ENCODE results near the gene VAMP2. TPM values are rescaled to one million over a fixed set of nuclear protein-coding genes. Genes with fewer than 3 reads are reported as not detected.

Gene VAMP2
- polyA plus RNA-seq, 2 of the 4 experiments (the other 2 are of a cell fraction), result 19.2 to 21.7 TPM

DNA sequence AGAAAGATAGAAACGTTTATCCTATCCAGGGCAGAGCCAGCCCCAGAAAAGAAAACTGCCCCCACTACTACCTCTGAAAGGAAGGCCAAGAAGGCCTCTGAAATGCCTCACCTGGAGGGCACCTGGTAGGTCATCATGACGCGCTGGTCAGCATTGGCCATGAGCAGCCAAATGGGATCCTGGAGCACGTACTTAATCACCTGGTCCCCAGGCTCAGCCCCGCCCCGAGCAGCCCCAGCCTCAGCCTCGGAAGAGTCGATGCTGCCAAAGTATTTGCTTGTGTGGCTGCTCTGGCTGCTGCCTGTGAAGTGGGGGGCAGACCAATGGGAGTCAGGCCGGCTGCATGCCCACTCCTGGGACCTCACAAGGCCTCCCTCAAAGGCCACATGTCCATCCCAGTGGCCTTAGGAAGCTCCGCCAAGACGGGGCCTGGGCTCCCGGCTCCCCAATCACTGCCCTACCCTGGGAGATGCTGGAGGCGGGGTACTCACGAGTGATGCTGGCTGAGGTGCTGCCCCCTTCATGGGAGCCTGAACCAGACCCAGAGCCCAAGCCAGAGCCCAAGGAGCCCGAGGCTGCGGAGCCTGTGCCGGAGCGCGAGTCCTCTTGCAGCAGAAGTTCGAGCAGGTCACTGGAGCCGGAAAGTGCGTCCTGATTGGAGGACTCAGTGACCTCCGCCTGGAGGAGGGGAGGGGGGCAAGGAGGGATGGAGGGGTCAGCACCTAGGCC lies 20.4 kb downstream of the VAMP2 start (continued):
- TF ChIP-seq MAFK (IDR thresholded peaks at IDR 0.05; ENCODE audit: partially characterized antibody) (no peak), CBX8 (IDR thresholded peaks at IDR 0.05) (no peak), CBX2 (IDR thresholded peaks at IDR 0.05; ENCODE audit: borderline replicate concordance, low read depth) (no peak)

DNA sequence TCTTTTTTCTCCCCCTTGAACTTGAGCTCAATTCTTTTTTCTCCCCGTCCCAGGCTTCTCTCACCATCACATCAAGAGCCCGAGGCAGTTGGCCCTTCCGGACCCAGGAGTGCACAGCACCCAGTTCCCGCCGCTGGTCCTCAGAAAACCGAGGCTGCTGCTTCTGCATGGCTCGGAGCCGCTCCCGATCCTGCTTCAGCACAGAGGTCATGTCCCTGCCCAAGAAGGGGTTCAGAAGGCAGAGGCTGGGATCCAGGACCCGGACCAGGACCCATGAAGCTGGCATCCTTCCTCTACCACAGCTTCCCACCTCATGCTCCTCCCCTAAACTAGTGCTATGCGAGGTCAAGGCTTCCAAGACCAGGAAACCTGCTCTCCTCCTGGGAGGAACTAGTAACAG lies 21.0 kb downstream of the VAMP2 start:
- ATAC-seq (no peak), FAIRE-seq (no peak), DNase-seq (ENCODE audit: low read depth in 1 of 2, low spot score in 1 of 2) (no peak)
- Histone ChIP-seq H3K4me3 (no peak overlapping the region), H3K4me1 (peaks cover 13% of the 10 kb centered on the region; the same call in 2 of the 3 replicates), H3K9me3 (no peaks in the 10 kb centered on the region), H3K27ac (no peak overlapping the region), H3K4me2 (no peak overlapping the region)
- CTCF ChIA-PET, result interaction anchor here (1.0 to 26.5 kb wide), 6 partner anchors 11 to 81 kb away, joined by 3 to 601 read pairs (median 80); partner anchors contain the start of genes ALOXE3, HES7, PER1 and VAMP2
- POLR2A ChIA-PET, result interaction anchor here (0.7 kb wide), 1 partner anchor 15 kb away, joined by 3 read pairs; no protein-coding TSS in a partner anchor
- TF ChIP-seq MAZ (IDR thresholded peaks at IDR 0.05; ENCODE audit: borderline replicate concordance, low read depth, low read length) (no peak), NPAS2 (CRISPR knock-in tag; IDR thresholded peaks at IDR 0.05; ENCODE audit: borderline replicate concordance) (no peak), JUNB (IDR thresholded peaks at IDR 0.05) (no peak), HOXA7 (CRISPR knock-in tag; IDR thresholded peaks at IDR 0.05) (no peak), FOSL2 (IDR thresholded peaks at IDR 0.05) (no peak), FOSL2 (CRISPR knock-in tag; IDR thresholded peaks at IDR 0.05) (no peak), TP53 (CRISPR knock-in tag; IDR thresholded peaks at IDR 0.05) (no peak), NFE2L2 (conservative IDR thresholded peaks at IDR 0.05; ENCODE audit: low read length) (no peak), RAD21 (conservative IDR thresholded peaks at IDR 0.05 in 1 of 2, IDR thresholded peaks at IDR 0.05 in 1 of 2) (no peak), HDAC2 (IDR thresholded peaks at IDR 0.05) (no peak), RNF2 (IDR thresholded peaks at IDR 0.05; ENCODE audit: borderline replicate concordance, low read depth) (no peak), POLR2A (IDR thresholded peaks at IDR 0.05; ENCODE audit: low read length) (no peak), HOXB5 (CRISPR knock-in tag; IDR thresholded peaks at IDR 0.05) (no peak), FOXS1 (CRISPR knock-in tag; IDR thresholded peaks at IDR 0.05) (no peak), SREBF2 (IDR thresholded peaks at IDR 0.05) (no peak)
- TF ChIP-seq, protein P1, sequence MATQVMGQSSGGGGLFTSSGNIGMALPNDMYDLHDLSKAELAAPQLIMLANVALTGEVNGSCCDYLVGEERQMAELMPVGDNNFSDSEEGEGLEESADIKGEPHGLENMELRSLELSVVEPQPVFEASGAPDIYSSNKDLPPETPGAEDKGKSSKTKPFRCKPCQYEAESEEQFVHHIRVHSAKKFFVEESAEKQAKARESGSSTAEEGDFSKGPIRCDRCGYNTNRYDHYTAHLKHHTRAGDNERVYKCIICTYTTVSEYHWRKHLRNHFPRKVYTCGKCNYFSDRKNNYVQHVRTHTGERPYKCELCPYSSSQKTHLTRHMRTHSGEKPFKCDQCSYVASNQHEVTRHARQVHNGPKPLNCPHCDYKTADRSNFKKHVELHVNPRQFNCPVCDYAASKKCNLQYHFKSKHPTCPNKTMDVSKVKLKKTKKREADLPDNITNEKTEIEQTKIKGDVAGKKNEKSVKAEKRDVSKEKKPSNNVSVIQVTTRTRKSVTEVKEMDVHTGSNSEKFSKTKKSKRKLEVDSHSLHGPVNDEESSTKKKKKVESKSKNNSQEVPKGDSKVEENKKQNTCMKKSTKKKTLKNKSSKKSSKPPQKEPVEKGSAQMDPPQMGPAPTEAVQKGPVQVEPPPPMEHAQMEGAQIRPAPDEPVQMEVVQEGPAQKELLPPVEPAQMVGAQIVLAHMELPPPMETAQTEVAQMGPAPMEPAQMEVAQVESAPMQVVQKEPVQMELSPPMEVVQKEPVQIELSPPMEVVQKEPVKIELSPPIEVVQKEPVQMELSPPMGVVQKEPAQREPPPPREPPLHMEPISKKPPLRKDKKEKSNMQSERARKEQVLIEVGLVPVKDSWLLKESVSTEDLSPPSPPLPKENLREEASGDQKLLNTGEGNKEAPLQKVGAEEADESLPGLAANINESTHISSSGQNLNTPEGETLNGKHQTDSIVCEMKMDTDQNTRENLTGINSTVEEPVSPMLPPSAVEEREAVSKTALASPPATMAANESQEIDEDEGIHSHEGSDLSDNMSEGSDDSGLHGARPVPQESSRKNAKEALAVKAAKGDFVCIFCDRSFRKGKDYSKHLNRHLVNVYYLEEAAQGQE (IDR thresholded peaks at IDR 0.05), result no peak
- TF ChIP-seq, protein P2, sequence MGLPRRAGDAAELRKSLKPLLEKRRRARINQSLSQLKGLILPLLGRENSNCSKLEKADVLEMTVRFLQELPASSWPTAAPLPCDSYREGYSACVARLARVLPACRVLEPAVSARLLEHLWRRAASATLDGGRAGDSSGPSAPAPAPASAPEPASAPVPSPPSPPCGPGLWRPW (IDR thresholded peaks at IDR 0.05), result no peak
- TF ChIP-seq, protein P3, sequence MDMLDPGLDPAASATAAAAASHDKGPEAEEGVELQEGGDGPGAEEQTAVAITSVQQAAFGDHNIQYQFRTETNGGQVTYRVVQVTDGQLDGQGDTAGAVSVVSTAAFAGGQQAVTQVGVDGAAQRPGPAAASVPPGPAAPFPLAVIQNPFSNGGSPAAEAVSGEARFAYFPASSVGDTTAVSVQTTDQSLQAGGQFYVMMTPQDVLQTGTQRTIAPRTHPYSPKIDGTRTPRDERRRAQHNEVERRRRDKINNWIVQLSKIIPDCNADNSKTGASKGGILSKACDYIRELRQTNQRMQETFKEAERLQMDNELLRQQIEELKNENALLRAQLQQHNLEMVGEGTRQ (IDR thresholded peaks at IDR 0.05), result no peak
- TF ChIP-seq, protein P4, sequence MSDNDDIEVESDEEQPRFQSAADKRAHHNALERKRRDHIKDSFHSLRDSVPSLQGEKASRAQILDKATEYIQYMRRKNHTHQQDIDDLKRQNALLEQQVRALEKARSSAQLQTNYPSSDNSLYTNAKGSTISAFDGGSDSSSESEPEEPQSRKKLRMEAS (IDR thresholded peaks at IDR 0.05), result no peak
- TF ChIP-seq, protein P5, sequence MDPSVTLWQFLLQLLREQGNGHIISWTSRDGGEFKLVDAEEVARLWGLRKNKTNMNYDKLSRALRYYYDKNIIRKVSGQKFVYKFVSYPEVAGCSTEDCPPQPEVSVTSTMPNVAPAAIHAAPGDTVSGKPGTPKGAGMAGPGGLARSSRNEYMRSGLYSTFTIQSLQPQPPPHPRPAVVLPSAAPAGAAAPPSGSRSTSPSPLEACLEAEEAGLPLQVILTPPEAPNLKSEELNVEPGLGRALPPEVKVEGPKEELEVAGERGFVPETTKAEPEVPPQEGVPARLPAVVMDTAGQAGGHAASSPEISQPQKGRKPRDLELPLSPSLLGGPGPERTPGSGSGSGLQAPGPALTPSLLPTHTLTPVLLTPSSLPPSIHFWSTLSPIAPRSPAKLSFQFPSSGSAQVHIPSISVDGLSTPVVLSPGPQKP (IDR thresholded peaks at IDR 0.05; ENCODE audit: low read depth, low read length), result no peak
- TF ChIP-seq, protein P6, sequence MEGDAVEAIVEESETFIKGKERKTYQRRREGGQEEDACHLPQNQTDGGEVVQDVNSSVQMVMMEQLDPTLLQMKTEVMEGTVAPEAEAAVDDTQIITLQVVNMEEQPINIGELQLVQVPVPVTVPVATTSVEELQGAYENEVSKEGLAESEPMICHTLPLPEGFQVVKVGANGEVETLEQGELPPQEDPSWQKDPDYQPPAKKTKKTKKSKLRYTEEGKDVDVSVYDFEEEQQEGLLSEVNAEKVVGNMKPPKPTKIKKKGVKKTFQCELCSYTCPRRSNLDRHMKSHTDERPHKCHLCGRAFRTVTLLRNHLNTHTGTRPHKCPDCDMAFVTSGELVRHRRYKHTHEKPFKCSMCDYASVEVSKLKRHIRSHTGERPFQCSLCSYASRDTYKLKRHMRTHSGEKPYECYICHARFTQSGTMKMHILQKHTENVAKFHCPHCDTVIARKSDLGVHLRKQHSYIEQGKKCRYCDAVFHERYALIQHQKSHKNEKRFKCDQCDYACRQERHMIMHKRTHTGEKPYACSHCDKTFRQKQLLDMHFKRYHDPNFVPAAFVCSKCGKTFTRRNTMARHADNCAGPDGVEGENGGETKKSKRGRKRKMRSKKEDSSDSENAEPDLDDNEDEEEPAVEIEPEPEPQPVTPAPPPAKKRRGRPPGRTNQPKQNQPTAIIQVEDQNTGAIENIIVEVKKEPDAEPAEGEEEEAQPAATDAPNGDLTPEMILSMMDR (IDR thresholded peaks at IDR 0.05), result no peak
- WGBS (ENCODE audit: missing lambda C conversion rate), result 89% methylated on average over 11 of the region's 11 CpGs
